K562 (cell line): ENCODE measurements around the gene GABARAP. TPM values are rescaled to one million over a fixed set of nuclear protein-coding genes. Genes with fewer than 3 reads are reported as not detected.

Experiments used
- BRD9 ChIP-seq: fragments of 450-650 bp; IDR thresholded peaks from 2 replicates; pipeline ENCODE4 v1.6.1; 2018; ENCODE audit warnings: low read depth; ENCODE audit not compliant: partially characterized antibody
- FOXK1 ChIP-seq: sonication (generic); formaldehyde crosslinking; IDR thresholded peaks from 2 replicates; pipeline ENCODE4 v1.8.0; 2022; ENCODE audit warnings: missing genetic modification reagents, mild to moderate bottlenecking, borderline replicate concordance
- HMGN3 ChIP-seq: IDR thresholded peaks from 2 replicates; pipeline ENCODE4 v1.6.1; 2011; ENCODE audit warnings: borderline replicate concordance, low read depth, mild to moderate bottlenecking, mixed read lengths, low read length; ENCODE audit not compliant: insufficient read length; ENCODE audit errors: extremely low read depth
- NFATC3 ChIP-seq: fragments of 450-650 bp; IDR thresholded peaks from 2 replicates; pipeline ENCODE4 v1.6.1; 2017; ENCODE audit warnings: mild to moderate bottlenecking
- PYGO2 ChIP-seq: fragments of 450-650 bp; IDR thresholded peaks from 2 replicates; pipeline ENCODE4 v1.6.1; 2016; ENCODE audit warnings: mild to moderate bottlenecking, missing genetic modification characterization, moderate library complexity, missing compliant biosample characterization
- SIN3A ChIP-seq, 2 experiments: fragments of 150-350 bp in 1 of 2; IDR thresholded peaks; 2 replicates each; pipeline ENCODE4 v1.6.1; 2011 to 2016; ENCODE audit warnings: borderline replicate concordance in 2 of 2, low read depth in 2 of 2, low read length in 2 of 2, mild to moderate bottlenecking in 2 of 2, moderate library complexity in 2 of 2; ENCODE audit not compliant: control insufficient read depth in 1 of 2
- ZBED1 ChIP-seq: IDR thresholded peaks from 2 replicates; pipeline ENCODE4 v1.6.1; 2014
- ZNF41 ChIP-seq: fragments of 250-450 bp; sonication (Bioruptor Pico); conservative IDR thresholded peaks from 2 replicates; pipeline ENCODE4 v1.4.0; 2020; ENCODE audit warnings: mild to moderate bottlenecking
- polyA plus RNA-seq, 8 experiments: library from polyadenylated mRNA; depleted of rRNA in 4 of 8; stranded (reverse) in 5 of 8; unstranded in 3 of 8; fragments of >200 nt; fragmentation: Nextera tagmentation in 2 of 8; fragmentation: Illumina TruSeq in 1 of 8; extraction: Ambion mirVana in 2 of 8; extraction: Trizol in 1 of 8; gene quantifications; 2 replicates each; pipeline versions ENCODE4 v1.2.1 to v1.2.3, GENCODE V29; 2011 to 2014; ENCODE audit warnings: inconsistent platforms in 1 of 8, missing spikeins in 1 of 8
- total RNA-seq, 7 experiments: library from RNA; depleted of rRNA in 6 of 7; stranded (reverse); fragments of >200 nt in 6 of 7; fragmentation: Illumina TruSeq in 2 of 7; extraction: Trizol in 2 of 7; gene quantifications; 2 replicates each; pipeline versions ENCODE4 v1.2.1 to v1.2.3, GENCODE V29; 2011 to 2021; ENCODE audit warnings: low replicate concordance in 1 of 7
- TF ChIP-seq, protein P1 (sequence below): fragments of 450-650 bp; IDR thresholded peaks from 2 replicates; pipeline ENCODE4 v1.7.1; 2018; ENCODE audit warnings: mild to moderate bottlenecking, low read depth; ENCODE audit not compliant: partially characterized antibody
- TF ChIP-seq, protein P2 (sequence below): fragments of 450-650 bp; IDR thresholded peaks from 2 replicates; pipeline ENCODE4 v1.6.1; 2016; ENCODE audit warnings: mild to moderate bottlenecking, moderate library complexity

Gene GABARAP
- total and polyA plus RNA-seq, 9 of the 15 experiments (the other 6 are each of a cell fraction or from before 2014, with no cell fraction given), result 47.5 to 373 (median 152) TPM

DNA sequence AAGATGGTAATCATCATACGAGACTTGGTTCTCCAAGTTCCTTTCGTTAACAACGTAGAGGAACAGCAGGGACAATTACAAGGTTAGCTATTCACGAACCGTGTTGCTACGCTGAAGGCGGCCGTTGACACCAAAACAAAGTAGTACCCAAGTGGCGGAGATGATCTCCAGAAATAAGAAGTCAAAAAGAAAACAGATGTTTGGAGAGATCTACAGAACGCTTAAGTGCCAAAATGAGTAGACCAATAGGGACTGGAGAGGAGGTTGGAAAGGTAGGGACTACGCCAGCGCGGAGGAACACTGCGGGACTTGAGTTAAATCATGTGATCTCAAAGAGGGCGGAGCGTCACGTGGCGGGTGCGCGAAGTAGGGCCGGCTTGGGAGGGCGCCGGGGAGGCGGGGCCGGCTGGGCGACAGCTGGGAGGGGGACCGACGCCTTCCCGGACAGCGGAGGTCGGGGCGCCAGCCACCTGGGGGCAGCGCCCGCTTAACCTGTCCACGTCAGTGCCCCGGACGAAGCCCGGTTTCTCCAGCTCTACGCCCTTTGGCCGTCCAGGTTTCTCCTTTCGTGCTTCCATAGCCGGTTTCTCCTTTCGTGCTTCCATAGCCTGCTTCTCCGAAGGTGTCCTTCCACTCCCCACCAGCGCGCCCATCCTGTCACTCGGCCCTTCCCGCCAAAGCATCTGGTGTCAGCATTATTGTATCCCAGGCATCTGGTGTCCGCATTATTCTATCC lies 636 bp upstream of the GABARAP start (continued):
- TF ChIP-seq ZBED1 (0 out of 2 replicates have a peak, but pooled peaks have one; percentile 22), ZNF41 (CRISPR knock-in tag) (no peak), PYGO2 (tag) (no peak), NFATC3 (0 out of 2 replicates have a peak, but pooled peaks have one; percentile 68), HMGN3 (peak; percentile 92), FOXK1 (no peak), SIN3A (IDR thresholded peaks at IDR 0.05; ENCODE audit: borderline replicate concordance in 2 of 2, control insufficient read depth in 1 of 2, low read depth in 2 of 2, low read length in 2 of 2) (peak; percentile 96), BRD9 (peak; percentile 70)
- TF ChIP-seq, protein P1, sequence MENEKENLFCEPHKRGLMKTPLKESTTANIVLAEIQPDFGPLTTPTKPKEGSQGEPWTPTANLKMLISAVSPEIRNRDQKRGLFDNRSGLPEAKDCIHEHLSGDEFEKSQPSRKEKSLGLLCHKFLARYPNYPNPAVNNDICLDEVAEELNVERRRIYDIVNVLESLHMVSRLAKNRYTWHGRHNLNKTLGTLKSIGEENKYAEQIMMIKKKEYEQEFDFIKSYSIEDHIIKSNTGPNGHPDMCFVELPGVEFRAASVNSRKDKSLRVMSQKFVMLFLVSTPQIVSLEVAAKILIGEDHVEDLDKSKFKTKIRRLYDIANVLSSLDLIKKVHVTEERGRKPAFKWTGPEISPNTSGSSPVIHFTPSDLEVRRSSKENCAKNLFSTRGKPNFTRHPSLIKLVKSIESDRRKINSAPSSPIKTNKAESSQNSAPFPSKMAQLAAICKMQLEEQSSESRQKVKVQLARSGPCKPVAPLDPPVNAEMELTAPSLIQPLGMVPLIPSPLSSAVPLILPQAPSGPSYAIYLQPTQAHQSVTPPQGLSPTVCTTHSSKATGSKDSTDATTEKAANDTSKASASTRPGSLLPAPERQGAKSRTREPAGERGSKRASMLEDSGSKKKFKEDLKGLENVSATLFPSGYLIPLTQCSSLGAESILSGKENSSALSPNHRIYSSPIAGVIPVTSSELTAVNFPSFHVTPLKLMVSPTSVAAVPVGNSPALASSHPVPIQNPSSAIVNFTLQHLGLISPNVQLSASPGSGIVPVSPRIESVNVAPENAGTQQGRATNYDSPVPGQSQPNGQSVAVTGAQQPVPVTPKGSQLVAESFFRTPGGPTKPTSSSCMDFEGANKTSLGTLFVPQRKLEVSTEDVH, result peak; percentile 88
- TF ChIP-seq, protein P2, sequence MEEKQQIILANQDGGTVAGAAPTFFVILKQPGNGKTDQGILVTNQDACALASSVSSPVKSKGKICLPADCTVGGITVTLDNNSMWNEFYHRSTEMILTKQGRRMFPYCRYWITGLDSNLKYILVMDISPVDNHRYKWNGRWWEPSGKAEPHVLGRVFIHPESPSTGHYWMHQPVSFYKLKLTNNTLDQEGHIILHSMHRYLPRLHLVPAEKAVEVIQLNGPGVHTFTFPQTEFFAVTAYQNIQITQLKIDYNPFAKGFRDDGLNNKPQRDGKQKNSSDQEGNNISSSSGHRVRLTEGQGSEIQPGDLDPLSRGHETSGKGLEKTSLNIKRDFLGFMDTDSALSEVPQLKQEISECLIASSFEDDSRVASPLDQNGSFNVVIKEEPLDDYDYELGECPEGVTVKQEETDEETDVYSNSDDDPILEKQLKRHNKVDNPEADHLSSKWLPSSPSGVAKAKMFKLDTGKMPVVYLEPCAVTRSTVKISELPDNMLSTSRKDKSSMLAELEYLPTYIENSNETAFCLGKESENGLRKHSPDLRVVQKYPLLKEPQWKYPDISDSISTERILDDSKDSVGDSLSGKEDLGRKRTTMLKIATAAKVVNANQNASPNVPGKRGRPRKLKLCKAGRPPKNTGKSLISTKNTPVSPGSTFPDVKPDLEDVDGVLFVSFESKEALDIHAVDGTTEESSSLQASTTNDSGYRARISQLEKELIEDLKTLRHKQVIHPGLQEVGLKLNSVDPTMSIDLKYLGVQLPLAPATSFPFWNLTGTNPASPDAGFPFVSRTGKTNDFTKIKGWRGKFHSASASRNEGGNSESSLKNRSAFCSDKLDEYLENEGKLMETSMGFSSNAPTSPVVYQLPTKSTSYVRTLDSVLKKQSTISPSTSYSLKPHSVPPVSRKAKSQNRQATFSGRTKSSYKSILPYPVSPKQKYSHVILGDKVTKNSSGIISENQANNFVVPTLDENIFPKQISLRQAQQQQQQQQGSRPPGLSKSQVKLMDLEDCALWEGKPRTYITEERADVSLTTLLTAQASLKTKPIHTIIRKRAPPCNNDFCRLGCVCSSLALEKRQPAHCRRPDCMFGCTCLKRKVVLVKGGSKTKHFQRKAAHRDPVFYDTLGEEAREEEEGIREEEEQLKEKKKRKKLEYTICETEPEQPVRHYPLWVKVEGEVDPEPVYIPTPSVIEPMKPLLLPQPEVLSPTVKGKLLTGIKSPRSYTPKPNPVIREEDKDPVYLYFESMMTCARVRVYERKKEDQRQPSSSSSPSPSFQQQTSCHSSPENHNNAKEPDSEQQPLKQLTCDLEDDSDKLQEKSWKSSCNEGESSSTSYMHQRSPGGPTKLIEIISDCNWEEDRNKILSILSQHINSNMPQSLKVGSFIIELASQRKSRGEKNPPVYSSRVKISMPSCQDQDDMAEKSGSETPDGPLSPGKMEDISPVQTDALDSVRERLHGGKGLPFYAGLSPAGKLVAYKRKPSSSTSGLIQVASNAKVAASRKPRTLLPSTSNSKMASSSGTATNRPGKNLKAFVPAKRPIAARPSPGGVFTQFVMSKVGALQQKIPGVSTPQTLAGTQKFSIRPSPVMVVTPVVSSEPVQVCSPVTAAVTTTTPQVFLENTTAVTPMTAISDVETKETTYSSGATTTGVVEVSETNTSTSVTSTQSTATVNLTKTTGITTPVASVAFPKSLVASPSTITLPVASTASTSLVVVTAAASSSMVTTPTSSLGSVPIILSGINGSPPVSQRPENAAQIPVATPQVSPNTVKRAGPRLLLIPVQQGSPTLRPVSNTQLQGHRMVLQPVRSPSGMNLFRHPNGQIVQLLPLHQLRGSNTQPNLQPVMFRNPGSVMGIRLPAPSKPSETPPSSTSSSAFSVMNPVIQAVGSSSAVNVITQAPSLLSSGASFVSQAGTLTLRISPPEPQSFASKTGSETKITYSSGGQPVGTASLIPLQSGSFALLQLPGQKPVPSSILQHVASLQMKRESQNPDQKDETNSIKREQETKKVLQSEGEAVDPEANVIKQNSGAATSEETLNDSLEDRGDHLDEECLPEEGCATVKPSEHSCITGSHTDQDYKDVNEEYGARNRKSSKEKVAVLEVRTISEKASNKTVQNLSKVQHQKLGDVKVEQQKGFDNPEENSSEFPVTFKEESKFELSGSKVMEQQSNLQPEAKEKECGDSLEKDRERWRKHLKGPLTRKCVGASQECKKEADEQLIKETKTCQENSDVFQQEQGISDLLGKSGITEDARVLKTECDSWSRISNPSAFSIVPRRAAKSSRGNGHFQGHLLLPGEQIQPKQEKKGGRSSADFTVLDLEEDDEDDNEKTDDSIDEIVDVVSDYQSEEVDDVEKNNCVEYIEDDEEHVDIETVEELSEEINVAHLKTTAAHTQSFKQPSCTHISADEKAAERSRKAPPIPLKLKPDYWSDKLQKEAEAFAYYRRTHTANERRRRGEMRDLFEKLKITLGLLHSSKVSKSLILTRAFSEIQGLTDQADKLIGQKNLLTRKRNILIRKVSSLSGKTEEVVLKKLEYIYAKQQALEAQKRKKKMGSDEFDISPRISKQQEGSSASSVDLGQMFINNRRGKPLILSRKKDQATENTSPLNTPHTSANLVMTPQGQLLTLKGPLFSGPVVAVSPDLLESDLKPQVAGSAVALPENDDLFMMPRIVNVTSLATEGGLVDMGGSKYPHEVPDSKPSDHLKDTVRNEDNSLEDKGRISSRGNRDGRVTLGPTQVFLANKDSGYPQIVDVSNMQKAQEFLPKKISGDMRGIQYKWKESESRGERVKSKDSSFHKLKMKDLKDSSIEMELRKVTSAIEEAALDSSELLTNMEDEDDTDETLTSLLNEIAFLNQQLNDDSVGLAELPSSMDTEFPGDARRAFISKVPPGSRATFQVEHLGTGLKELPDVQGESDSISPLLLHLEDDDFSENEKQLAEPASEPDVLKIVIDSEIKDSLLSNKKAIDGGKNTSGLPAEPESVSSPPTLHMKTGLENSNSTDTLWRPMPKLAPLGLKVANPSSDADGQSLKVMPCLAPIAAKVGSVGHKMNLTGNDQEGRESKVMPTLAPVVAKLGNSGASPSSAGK, result peak; percentile 26; the same call in 1 of the 2 replicates
